PC-3 (cell line): ENCODE results near the gene IWS1.

ENCODE experiments used
- EZH2phosphoT487 ChIP-seq: fragments of 300-600 bp; sonication (generic); IDR thresholded peaks from 2 replicates; pipeline ENCODE4 v1.6.1; 2018; ENCODE audit warnings: mild to moderate bottlenecking, antibody characterized with exemption, low read length, borderline replicate concordance
- TF ChIP-seq, protein P1 (sequence below): fragments of 300-600 bp; sonication (generic); conservative IDR thresholded peaks from 2 replicates; pipeline ENCODE4 v1.5.1; 2017; ENCODE audit warnings: antibody characterized with exemption, low read depth, mild to moderate bottlenecking, low read length

DNA sequence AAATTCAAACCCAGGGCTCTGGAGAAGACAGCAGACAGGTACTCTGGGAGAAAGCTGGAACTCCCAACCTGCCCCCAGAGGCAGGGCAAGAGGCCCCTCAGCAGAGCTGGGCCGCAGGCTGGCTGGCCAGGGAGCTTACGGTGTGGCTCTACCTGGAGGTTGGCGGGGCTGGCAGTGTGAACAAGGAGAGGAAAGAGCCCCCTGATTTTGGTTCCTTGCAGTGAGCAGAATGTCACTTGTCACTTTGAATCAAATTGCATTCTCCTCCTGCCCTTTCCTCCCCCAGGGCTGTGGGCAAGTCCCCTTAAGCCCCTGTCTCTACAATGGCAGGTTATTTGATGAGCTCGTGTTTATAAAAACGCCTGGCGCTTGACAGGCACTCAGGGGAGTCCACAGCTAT lies 41.8 kb upstream of the IWS1 start:
- TF ChIP-seq EZH2phosphoT487 = no peak
- TF ChIP-seq, protein P1, sequence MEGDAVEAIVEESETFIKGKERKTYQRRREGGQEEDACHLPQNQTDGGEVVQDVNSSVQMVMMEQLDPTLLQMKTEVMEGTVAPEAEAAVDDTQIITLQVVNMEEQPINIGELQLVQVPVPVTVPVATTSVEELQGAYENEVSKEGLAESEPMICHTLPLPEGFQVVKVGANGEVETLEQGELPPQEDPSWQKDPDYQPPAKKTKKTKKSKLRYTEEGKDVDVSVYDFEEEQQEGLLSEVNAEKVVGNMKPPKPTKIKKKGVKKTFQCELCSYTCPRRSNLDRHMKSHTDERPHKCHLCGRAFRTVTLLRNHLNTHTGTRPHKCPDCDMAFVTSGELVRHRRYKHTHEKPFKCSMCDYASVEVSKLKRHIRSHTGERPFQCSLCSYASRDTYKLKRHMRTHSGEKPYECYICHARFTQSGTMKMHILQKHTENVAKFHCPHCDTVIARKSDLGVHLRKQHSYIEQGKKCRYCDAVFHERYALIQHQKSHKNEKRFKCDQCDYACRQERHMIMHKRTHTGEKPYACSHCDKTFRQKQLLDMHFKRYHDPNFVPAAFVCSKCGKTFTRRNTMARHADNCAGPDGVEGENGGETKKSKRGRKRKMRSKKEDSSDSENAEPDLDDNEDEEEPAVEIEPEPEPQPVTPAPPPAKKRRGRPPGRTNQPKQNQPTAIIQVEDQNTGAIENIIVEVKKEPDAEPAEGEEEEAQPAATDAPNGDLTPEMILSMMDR = no peak
